HepG2 (cell line): ENCODE results near the gene TNKS1BP1. TPM values are rescaled to one million over a fixed set of nuclear protein-coding genes. Genes with fewer than 3 reads are reported as not detected.

ENCODE experiments used
- ATAD3A ChIP-seq: sonication (generic); formaldehyde crosslinking; IDR thresholded peaks from 2 replicates; pipeline ENCODE4 v1.4.0; 2020; ENCODE audit warnings: missing genetic modification reagents
- BRD4 ChIP-seq: sonication (generic); formaldehyde crosslinking; IDR thresholded peaks from 2 replicates; pipeline ENCODE4 v1.4.0; 2020; ENCODE audit warnings: missing genetic modification reagents
- DR1 ChIP-seq: sonication (generic); formaldehyde crosslinking; IDR thresholded peaks from 2 replicates; pipeline ENCODE4 v1.8.0; 2021; ENCODE audit warnings: mild to moderate bottlenecking, missing genetic modification reagents, inconsistent platforms
- HMGA1 ChIP-seq: sonication (generic); formaldehyde crosslinking; conservative IDR thresholded peaks from 2 replicates; pipeline ENCODE4 v1.4.0; 2020; ENCODE audit warnings: missing genetic modification reagents
- KDM6A ChIP-seq: IDR thresholded peaks from 2 replicates; pipeline ENCODE4 v1.6.1; 2016; ENCODE audit warnings: low read depth
- REL ChIP-seq: sonication (generic); formaldehyde crosslinking; conservative IDR thresholded peaks from 2 replicates; pipeline ENCODE4 v1.8.0; 2022; ENCODE audit warnings: mild to moderate bottlenecking, missing genetic modification reagents, moderate library complexity
- ZKSCAN1 ChIP-seq: fragments of 150-350 bp; IDR thresholded peaks from 2 replicates; pipeline ENCODE4 v1.6.1; 2014; ENCODE audit warnings: low read length
- ZNF292 ChIP-seq: sonication (generic); formaldehyde crosslinking; IDR thresholded peaks from 2 replicates; pipeline ENCODE4 v1.8.1; 2022; ENCODE audit warnings: mild to moderate bottlenecking, low read depth, missing genetic modification reagents, borderline replicate concordance
- ZNF672 ChIP-seq: sonication (generic); formaldehyde crosslinking; IDR thresholded peaks from 2 replicates; pipeline ENCODE4 v1.8.1; 2022; ENCODE audit warnings: missing genetic modification reagents
- ZNF7 ChIP-seq: IDR thresholded peaks from 2 replicates; pipeline ENCODE4 v1.6.1; 2016; ENCODE audit warnings: missing biosample characterization, missing genetic modification reagents
- ZNF746 ChIP-seq: sonication (generic); formaldehyde crosslinking; IDR thresholded peaks from 2 replicates; pipeline ENCODE4 v1.8.0; 2022; ENCODE audit warnings: mild to moderate bottlenecking, missing genetic modification reagents
- polyA plus RNA-seq, 8 experiments: library from polyadenylated mRNA; depleted of rRNA in 3 of 8; stranded (reverse) in 7 of 8; unstranded in 1 of 8; fragments of >200 nt; fragmentation: Illumina TruSeq in 4 of 8; extraction: Trizol in 4 of 8; gene quantifications; 2 replicates each; pipeline versions ENCODE4 v1.2.1 to v1.2.3, GENCODE V29; 2011 to 2016; ENCODE audit warnings: low read depth in 4 of 8, missing spikeins in 1 of 8, mixed read lengths in 1 of 8; ENCODE audit not compliant: insufficient read depth in 1 of 8
- total RNA-seq, 5 experiments: library from RNA; depleted of rRNA; stranded (reverse); fragments of >200 nt; fragmentation: Illumina TruSeq; extraction: Trizol; gene quantifications; 2 replicates each; pipeline ENCODE4 v1.2.3, GENCODE V29; 2016; ENCODE audit warnings: low read depth in 1 of 5
- TF ChIP-seq, protein P1 (sequence below): sonication (generic); formaldehyde crosslinking; IDR thresholded peaks from 2 replicates; pipeline ENCODE4 v1.4.0; 2020; ENCODE audit warnings: missing genetic modification reagents
- TF ChIP-seq, protein P2 (sequence below): sonication (generic); formaldehyde crosslinking; IDR thresholded peaks from 2 replicates; pipeline ENCODE4 v1.8.1; 2023; ENCODE audit warnings: mild to moderate bottlenecking, missing genetic modification reagents, borderline replicate concordance
- TF ChIP-seq, protein P3 (sequence below): fragments of 450-650 bp; IDR thresholded peaks from 2 replicates; pipeline ENCODE4 v1.6.1; 2016
- TF ChIP-seq, protein P4 (sequence below): IDR thresholded peaks from 2 replicates; pipeline ENCODE4 v1.6.1; 2016; ENCODE audit warnings: mild to moderate bottlenecking, missing biosample characterization, missing genetic modification reagents
- TF ChIP-seq, protein P5 (sequence below): sonication (generic); formaldehyde crosslinking; IDR thresholded peaks from 2 replicates; pipeline ENCODE4 v1.5.0; 2020; ENCODE audit warnings: mild to moderate bottlenecking, missing genetic modification reagents
- TF ChIP-seq, protein P6 (sequence below): IDR thresholded peaks from 2 replicates; pipeline ENCODE4 v1.6.1; 2016; ENCODE audit warnings: missing compliant biosample characterization, missing genetic modification reagents, borderline replicate concordance
- TF ChIP-seq, protein P7 (sequence below): sonication (generic); formaldehyde crosslinking; IDR thresholded peaks from 2 replicates; pipeline ENCODE4 v1.9.0; 2022; ENCODE audit warnings: missing genetic modification reagents, mild to moderate bottlenecking, borderline replicate concordance

Gene TNKS1BP1
- total and polyA plus RNA-seq, 2 of the 13 experiments (the other 11 are each of a cell fraction or from before 2014, with no cell fraction given) = 13.7 to 15.0 TPM

DNA sequence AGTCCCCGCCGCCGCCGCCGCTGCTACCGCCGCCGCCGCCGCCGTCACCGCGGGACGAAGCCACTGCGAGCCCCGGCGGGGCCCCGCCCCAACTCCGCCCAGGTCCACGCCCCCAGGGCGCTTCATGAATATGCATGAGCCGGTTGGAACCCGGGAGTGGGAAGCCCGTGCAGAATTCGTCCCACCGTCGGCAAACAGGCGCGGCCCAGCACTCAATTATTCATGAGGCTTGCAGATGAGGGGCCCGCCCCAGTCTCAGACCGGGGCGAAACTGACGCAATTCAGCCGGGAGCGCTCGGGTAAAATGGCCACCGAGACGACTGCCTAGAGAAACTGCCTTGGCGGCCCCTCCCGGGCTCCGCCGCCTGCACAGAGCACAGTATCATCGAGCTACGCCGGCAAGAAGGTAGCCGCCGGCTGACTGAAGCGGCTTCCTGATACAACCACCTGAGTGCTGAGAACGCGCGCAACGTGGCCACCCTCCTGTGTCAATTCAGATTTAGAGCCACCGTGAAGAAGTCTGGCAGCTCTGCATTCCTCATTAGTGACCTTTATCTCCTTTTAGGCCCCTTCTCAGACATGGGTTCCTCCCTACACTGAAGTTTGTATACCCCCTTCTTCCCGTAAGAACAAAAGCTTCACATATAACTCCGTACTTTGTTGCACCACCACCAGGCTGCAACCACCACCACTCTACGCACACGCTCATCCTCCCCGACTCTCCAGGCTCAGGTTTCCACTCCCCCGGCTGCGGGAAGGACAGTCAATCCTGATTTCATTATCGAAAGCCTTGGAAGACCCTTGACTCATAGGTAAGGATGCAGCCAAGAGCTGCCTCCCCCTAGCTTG is at the start of gene TNKS1BP1 (continued):
- TF ChIP-seq, protein P1, sequence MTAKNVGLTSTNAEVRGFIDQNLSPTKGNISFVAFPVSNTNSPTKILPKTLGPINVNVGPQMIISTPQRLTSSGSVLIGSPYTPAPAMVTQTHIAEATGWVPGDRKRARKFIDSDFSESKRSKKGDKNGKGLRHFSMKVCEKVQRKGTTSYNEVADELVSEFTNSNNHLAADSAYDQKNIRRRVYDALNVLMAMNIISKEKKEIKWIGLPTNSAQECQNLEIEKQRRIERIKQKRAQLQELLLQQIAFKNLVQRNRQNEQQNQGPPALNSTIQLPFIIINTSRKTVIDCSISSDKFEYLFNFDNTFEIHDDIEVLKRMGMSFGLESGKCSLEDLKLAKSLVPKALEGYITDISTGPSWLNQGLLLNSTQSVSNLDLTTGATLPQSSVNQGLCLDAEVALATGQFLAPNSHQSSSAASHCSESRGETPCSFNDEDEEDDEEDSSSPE (CRISPR knock-in tag) = no peak; the same call in none of the 2 replicates
- TF ChIP-seq, protein P2, sequence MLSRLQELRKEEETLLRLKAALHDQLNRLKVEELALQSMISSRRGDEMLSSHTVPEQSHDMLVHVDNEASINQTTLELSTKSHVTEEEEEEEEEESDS = no peak
- TF ChIP-seq ATAD3A (CRISPR knock-in tag) = no peak
- no peak for TF ChIP-seq DR1 (CRISPR knock-in tag)
- no peak for TF ChIP-seq HMGA1 (CRISPR knock-in tag)
- no peak for TF ChIP-seq KDM6A (CRISPR knock-in tag)
- TF ChIP-seq, protein P3, sequence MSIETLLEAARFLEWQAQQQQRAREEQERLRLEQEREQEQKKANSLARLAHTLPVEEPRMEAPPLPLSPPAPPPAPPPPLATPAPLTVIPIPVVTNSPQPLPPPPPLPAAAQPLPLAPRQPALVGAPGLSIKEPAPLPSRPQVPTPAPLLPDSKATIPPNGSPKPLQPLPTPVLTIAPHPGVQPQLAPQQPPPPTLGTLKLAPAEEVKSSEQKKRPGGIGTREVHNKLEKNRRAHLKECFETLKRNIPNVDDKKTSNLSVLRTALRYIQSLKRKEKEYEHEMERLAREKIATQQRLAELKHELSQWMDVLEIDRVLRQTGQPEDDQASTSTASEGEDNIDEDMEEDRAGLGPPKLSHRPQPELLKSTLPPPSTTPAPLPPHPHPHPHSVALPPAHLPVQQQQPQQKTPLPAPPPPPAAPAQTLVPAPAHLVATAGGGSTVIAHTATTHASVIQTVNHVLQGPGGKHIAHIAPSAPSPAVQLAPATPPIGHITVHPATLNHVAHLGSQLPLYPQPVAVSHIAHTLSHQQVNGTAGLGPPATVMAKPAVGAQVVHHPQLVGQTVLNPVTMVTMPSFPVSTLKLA = no peak
- TF ChIP-seq BRD4 (CRISPR knock-in tag) = 0 out of 2 replicates have a peak, but pooled peaks have one; percentile 35
- TF ChIP-seq ZNF672 (CRISPR knock-in tag) = no peak
- TF ChIP-seq ZNF7 = no peak
- TF ChIP-seq, protein P4, sequence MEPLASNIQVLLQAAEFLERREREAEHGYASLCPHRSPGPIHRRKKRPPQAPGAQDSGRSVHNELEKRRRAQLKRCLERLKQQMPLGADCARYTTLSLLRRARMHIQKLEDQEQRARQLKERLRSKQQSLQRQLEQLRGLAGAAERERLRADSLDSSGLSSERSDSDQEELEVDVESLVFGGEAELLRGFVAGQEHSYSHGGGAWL (CRISPR knock-in tag) = peak; percentile 26; the same call in 1 of the 2 replicates
- TF ChIP-seq ZNF292 = no peak
- TF ChIP-seq, protein P5, sequence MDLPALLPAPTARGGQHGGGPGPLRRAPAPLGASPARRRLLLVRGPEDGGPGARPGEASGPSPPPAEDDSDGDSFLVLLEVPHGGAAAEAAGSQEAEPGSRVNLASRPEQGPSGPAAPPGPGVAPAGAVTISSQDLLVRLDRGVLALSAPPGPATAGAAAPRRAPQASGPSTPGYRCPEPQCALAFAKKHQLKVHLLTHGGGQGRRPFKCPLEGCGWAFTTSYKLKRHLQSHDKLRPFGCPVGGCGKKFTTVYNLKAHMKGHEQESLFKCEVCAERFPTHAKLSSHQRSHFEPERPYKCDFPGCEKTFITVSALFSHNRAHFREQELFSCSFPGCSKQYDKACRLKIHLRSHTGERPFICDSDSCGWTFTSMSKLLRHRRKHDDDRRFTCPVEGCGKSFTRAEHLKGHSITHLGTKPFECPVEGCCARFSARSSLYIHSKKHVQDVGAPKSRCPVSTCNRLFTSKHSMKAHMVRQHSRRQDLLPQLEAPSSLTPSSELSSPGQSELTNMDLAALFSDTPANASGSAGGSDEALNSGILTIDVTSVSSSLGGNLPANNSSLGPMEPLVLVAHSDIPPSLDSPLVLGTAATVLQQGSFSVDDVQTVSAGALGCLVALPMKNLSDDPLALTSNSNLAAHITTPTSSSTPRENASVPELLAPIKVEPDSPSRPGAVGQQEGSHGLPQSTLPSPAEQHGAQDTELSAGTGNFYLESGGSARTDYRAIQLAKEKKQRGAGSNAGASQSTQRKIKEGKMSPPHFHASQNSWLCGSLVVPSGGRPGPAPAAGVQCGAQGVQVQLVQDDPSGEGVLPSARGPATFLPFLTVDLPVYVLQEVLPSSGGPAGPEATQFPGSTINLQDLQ (CRISPR knock-in tag) = no peak
- no peak for TF ChIP-seq ZNF746 (CRISPR knock-in tag)
- TF ChIP-seq, protein P6, sequence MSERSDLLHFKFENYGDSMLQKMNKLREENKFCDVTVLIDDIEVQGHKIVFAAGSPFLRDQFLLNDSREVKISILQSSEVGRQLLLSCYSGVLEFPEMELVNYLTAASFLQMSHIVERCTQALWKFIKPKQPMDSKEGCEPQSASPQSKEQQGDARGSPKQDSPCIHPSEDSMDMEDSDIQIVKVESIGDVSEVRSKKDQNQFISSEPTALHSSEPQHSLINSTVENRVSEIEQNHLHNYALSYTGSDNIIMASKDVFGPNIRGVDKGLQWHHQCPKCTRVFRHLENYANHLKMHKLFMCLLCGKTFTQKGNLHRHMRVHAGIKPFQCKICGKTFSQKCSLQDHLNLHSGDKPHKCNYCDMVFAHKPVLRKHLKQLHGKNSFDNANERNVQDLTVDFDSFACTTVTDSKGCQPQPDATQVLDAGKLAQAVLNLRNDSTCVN (CRISPR knock-in tag) = no peak; the same call in 1 of the 2 replicates
- TF ChIP-seq, protein P7, sequence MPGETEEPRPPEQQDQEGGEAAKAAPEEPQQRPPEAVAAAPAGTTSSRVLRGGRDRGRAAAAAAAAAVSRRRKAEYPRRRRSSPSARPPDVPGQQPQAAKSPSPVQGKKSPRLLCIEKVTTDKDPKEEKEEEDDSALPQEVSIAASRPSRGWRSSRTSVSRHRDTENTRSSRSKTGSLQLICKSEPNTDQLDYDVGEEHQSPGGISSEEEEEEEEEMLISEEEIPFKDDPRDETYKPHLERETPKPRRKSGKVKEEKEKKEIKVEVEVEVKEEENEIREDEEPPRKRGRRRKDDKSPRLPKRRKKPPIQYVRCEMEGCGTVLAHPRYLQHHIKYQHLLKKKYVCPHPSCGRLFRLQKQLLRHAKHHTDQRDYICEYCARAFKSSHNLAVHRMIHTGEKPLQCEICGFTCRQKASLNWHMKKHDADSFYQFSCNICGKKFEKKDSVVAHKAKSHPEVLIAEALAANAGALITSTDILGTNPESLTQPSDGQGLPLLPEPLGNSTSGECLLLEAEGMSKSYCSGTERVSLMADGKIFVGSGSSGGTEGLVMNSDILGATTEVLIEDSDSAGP = 0 out of 2 replicates have a peak, but pooled peaks have one; percentile 43
- TF ChIP-seq REL = no peak; the same call in 1 of the 2 replicates
- TF ChIP-seq ZKSCAN1 = no peak
